PC-9 (cell line): Measurements from ENCODE around the gene IL1RAP. TPM values are rescaled to one million over a fixed set of nuclear protein-coding genes. Genes with fewer than 3 reads are reported as not detected.

Experiments used
- BruUV-seq: library from RNA; stranded (reverse); fragments of 400-500 nt; replicated peaks from 2 replicates; lab custom pipeline; 2021; lab: Mats Ljungman, UMichigan
- CTCF ChIA-PET: fragments of 300-600 bp; sonication (Branson Sonifier 250); formaldehyde crosslinking; loops from one replicate; lab custom pipeline; 2022; ENCODE audit warnings: antibody characterized with exemption; lab: Charles Lee
- POLR2A ChIA-PET: fragments of 300-600 bp; sonication (Branson Sonifier 250); formaldehyde crosslinking; loops from one replicate; lab custom pipeline; 2022; ENCODE audit warnings: antibody characterized with exemption; ENCODE audit not compliant: unreplicated experiment; lab: Charles Lee
- DNase-seq, 2 experiments: peaks; one replicate each; pipeline versions ENCODE4 v3.0.0 to v3.0.0-alpha.2; 2015 to 2022; ENCODE audit warnings: mixed read lengths in 1 of 2
- H2AFZ ChIP-seq: fragments of 200-600 bp; sonication (generic); 2 replicates; pipeline ENCODE4 v1.8.1; 2017; ENCODE audit warnings: antibody characterized with exemption
- H3F3A ChIP-seq: fragments of 200-600 bp; sonication (generic); 2 replicates; pipeline ENCODE4 v1.8.1; 2017; ENCODE audit warnings: antibody characterized with exemption, mild to moderate bottlenecking, low read depth; ENCODE audit not compliant: insufficient read depth
- H3K27ac ChIP-seq: fragments of 200-600 bp; sonication (generic); 2 replicates; pipeline ENCODE4 v1.6.1; 2016; ENCODE audit warnings: mixed run types
- H3K27me3 ChIP-seq: fragments of 200-600 bp; sonication (generic); 2 replicates; pipeline ENCODE4 v1.6.1; 2016; ENCODE audit warnings: low read depth, mixed run types; ENCODE audit not compliant: insufficient read depth
- H3K36me3 ChIP-seq: fragments of 200-600 bp; sonication (generic); 2 replicates; pipeline ENCODE4 v1.6.1; 2016; ENCODE audit warnings: low read depth, mixed run types
- H3K4me1 ChIP-seq: fragments of 200-600 bp; sonication (generic); replicated peaks from 2 replicates; pipeline ENCODE4 v1.6.1; 2016; ENCODE audit warnings: mixed run types; ENCODE audit not compliant: insufficient read depth
- H3K4me2 ChIP-seq: fragments of 200-600 bp; sonication (generic); 2 replicates; pipeline ENCODE4 v1.6.1; 2017; ENCODE audit warnings: mixed run types
- H3K4me3 ChIP-seq: fragments of 200-600 bp; sonication (generic); 2 replicates; pipeline ENCODE4 v1.6.1; 2016; ENCODE audit warnings: mixed run types
- H3K79me2 ChIP-seq: fragments of 200-600 bp; sonication (generic); 2 replicates; pipeline ENCODE4 v1.6.1; 2017; ENCODE audit warnings: low read depth, mixed run types
- H3K9me2 ChIP-seq: fragments of 200-600 bp; sonication (generic); 2 replicates; pipeline ENCODE4 v1.8.1; 2017; ENCODE audit warnings: mild to moderate bottlenecking; ENCODE audit not compliant: insufficient read depth
- H3K9me3 ChIP-seq: fragments of 200-600 bp; sonication (generic); 2 replicates; pipeline ENCODE4 v1.8.1; 2016; ENCODE audit warnings: low read depth; ENCODE audit not compliant: insufficient read depth
- H4K20me1 ChIP-seq: fragments of 200-600 bp; sonication (generic); 2 replicates; pipeline ENCODE4 v1.8.1; 2017; ENCODE audit not compliant: insufficient read depth
- EZH2 ChIP-seq: fragments of 200-600 bp; sonication (generic); IDR thresholded peaks from 2 replicates; pipeline ENCODE4 v1.8.0; 2017; ENCODE audit warnings: antibody characterized with exemption, low read depth
- intact Hi-C: fragments of 100-400 bp; cut with micrococcal nuclease; formaldehyde crosslinking; loops from one replicate; pipeline ENCODE4 v1.10.0; 2022; ENCODE audit not compliant: unreplicated experiment
- total RNA-seq: library from RNA; stranded (reverse); gene quantifications from 2 replicates; pipeline ENCODE4 v1.2.3, GENCODE V29; 2021
- TF ChIP-seq, protein P1 (sequence below): fragments of 200-600 bp; sonication (generic); conservative IDR thresholded peaks from 2 replicates; pipeline ENCODE4 v1.6.1; 2017; ENCODE audit warnings: mixed run types, antibody characterized with exemption, mild to moderate bottlenecking, moderate library complexity

The IL1RAP gene
- total RNA-seq, 1 experiment from 2014 or later = 13.3 TPM

DNA sequence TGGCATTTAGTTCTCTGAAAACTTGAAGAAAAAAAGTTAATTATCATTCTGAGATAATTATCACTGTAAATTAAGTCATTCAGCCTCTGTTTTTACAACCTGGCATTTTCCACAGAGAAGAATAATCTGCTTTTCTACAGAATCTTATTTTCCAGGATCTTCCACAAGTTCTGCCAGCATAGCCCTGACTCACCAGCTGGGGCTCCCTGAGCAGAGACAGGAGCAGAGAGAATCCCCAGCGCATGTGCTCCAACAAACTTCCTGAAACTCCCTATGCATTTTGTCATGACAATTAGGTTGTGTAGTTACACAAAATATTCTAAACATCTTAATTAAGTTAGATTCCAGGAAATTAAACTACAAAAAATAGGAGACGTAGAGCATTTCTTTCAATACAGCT, 32.1 kb upstream of the IL1RAP start:
- Histone ChIP-seq H3K36me3 (no peaks in the 10 kb centered on the region), H3F3A (no peaks in the 10 kb centered on the region), H3K4me2 (no peak overlapping the region), H2AFZ (no peak overlapping the region), H3K9me3 (no peaks in the 10 kb centered on the region), H4K20me1 (no peaks in the 10 kb centered on the region), H3K79me2 (no peaks in the 10 kb centered on the region), H3K27ac (no peak overlapping the region), H3K4me3 (no peak overlapping the region), H3K27me3 (no peaks in the 10 kb centered on the region), H3K4me1 (no peaks in the 10 kb centered on the region), H3K9me2 (no peaks in the 10 kb centered on the region)
- DNase-seq = no peak
- ChIA-PET CTCF (no interaction called here), POLR2A (no interaction called here)
- intact Hi-C loops = no loop called here
- no TSS peak for BruUV-seq
- TF ChIP-seq, protein P1, sequence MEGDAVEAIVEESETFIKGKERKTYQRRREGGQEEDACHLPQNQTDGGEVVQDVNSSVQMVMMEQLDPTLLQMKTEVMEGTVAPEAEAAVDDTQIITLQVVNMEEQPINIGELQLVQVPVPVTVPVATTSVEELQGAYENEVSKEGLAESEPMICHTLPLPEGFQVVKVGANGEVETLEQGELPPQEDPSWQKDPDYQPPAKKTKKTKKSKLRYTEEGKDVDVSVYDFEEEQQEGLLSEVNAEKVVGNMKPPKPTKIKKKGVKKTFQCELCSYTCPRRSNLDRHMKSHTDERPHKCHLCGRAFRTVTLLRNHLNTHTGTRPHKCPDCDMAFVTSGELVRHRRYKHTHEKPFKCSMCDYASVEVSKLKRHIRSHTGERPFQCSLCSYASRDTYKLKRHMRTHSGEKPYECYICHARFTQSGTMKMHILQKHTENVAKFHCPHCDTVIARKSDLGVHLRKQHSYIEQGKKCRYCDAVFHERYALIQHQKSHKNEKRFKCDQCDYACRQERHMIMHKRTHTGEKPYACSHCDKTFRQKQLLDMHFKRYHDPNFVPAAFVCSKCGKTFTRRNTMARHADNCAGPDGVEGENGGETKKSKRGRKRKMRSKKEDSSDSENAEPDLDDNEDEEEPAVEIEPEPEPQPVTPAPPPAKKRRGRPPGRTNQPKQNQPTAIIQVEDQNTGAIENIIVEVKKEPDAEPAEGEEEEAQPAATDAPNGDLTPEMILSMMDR = no peak
- no peak for TF ChIP-seq EZH2

- DNase-seq = no peak
- no TSS peak for BruUV-seq
- Histone ChIP-seq H3K27me3 (no peaks in the 10 kb centered on the region), H3K4me2 (no peak overlapping the region), H3F3A (no peaks in the 10 kb centered on the region), H4K20me1 (no peaks in the 10 kb centered on the region), H3K36me3 (no peaks in the 10 kb centered on the region), H3K4me1 (no peaks in the 10 kb centered on the region), H3K9me3 (no peaks in the 10 kb centered on the region), H2AFZ (no peak overlapping the region), H3K27ac (no peak overlapping the region), H3K9me2 (no peaks in the 10 kb centered on the region), H3K79me2 (no peaks in the 10 kb centered on the region), H3K4me3 (no peak overlapping the region)
- intact Hi-C loops = no loop called here
- POLR2A ChIA-PET = no interaction called here
- CTCF ChIA-PET = no interaction called here
- TF ChIP-seq, protein P1 = no peak
- no peak for TF ChIP-seq EZH2
Measured at GRCh38 chr3:190485830-190486532, 27.9 kb upstream of the IL1RAP start.

GRCh38 chr3:190486533-190486864, 27.4 kb upstream of the IL1RAP start:
- H3K9me3 ChIP-seq = no peaks in the 10 kb centered on the region
- H3K4me2 ChIP-seq = no peak overlapping the region
- ChIA-PET POLR2A (no interaction called here), CTCF (interaction anchor here (0.7 kb wide), 1 partner anchor 9 kb away, joined by 3 read pairs; no protein-coding TSS in a partner anchor)
- intact Hi-C loops = no loop called here
- peaks cover 3% of the 10 kb centered on the region; the same call in 1 of the 2 replicates for H3K4me1 ChIP-seq
- no peaks in the 10 kb centered on the region for H3F3A ChIP-seq
- no peaks in the 10 kb centered on the region for H3K27me3 ChIP-seq
- H3K36me3 ChIP-seq = no peaks in the 10 kb centered on the region
- no peak overlapping the region for H3K27ac ChIP-seq
- no peak overlapping the region for H2AFZ ChIP-seq
- TF ChIP-seq EZH2 = no peak
- TF ChIP-seq, protein P1 = no peak
- H3K4me3 ChIP-seq = no peak overlapping the region
- no peaks in the 10 kb centered on the region for H3K79me2 ChIP-seq
- H4K20me1 ChIP-seq = no peaks in the 10 kb centered on the region
- no peak for DNase-seq
- BruUV-seq = no TSS peak
- H3K9me2 ChIP-seq = no peaks in the 10 kb centered on the region
